KBM-7 (cell line): ENCODE results near the gene PDPR.
"Not testable (repeated sequence)": the region's sequence is repeated elsewhere in the genome, so short reads cannot be mapped to it uniquely, and the experiment has no call there.

Source experiments
- DNase-seq: peaks from one replicate; pipeline ENCODE4 v3.0.0-alpha.2; 2015
- in situ Hi-C: fragments of 300-500 bp; cut with MboI; formaldehyde crosslinking; loops from 2 replicates; pipeline ENCODE4 v1.14.3; 2020; ENCODE audit warnings: low sequenced_read_pairs, low pct_unique_long_range_greater_than_20kb, mixed read lengths

PDPR gene

DNA sequence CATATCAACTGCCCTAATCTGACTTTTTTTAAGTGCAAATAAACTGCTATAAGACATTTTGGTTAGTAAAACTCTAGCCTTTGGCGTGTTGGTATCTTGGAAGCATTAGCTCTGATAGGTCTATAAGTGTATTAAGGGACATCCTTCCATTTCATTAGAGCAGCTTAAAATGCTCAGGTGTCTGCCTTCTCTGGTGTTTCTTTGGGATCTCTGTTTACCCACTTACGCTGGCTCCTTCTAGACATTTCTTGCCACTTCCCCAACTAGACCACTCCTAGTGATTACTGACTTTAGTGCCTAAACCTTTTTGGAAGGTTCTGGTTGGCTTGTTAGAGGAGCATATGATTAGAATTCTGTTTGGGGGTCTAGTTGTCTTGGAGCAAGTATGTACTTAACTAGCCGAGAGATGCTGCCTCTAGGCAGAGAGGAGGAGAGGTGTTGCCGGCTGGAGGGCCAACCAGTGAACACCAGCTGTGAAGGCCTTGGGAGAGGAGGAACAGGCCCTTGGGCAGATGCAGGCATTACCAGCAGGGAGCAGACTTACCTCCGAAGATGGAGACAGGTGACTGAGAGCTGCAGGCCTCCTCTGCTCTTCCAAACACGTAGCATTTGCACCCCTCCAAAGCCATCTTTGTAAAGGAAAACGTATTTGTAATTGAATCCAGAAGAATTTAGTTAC is 44.3 kb downstream of the PDPR start:
- no peak for DNase-seq
- in situ Hi-C loops = no loop called here

DNA sequence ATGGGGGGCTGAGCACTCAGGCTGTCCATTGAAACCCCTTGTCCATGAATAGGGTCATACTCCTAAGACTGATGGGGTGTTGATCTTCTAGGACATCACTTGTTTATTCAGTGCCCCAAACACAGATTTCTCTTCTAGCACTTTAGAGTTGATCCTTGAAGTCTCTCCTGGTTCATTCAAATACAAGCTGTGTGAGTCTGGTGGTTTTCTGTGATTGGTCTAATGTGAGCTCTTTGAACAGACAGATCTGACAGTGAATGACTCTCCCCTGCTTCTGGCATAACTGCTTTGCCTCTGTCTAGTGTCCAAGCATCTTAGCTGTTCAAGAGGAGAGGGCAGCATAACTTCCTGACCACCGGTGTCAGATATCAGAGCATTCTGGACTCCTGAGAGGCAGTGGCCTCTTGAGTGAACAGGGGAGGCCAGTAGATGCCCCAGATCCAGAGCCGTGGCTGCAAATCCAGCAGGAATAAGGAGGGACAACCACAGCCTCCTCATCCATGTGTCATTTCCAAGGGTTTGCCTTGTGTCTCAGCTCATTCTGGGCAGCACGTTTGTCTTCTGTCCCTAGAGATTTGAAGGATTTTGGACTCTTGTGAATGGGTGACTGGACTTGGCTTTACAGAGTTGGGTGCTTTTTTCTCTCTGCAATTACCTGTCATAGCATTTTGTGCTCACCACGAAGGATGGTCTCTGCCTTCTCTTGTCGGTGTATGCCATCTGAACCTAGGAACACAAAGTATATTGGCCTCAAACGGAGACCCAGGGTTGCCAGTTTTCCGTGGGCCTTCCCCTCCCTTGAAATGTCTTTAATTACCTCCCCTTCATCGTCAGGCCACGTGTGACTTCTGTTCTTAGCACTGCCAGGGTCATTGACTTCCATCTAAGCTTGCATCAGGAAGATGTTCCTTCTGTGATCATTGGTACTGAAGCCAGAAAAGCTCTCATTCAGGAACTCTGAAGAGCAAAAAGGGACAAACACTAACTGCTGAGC is 45.5 kb downstream of the PDPR start:
- no peak for DNase-seq
- in situ Hi-C loops = no loop called here

DNA sequence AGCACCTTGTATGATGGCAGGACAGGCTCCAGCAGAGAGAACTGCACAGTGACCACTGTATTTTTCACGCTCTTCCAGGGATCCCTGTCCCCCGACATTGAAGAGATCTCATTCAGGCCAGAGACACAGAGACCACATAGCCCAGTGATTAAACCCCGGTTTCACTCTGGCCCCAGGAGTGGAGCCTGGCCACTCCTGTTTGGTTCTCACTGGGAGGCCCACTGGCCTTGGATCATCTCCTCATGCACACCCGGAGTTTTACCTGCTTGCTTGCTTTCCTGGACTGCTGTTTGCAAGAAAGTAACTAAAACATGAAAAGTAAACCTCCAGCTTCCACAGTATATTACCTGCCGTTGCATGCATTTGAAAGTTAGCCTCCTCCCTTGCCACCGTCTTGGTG is 46.3 kb downstream of the PDPR start:
- DNase-seq = no peak
- in situ Hi-C loops = no loop called here

DNA sequence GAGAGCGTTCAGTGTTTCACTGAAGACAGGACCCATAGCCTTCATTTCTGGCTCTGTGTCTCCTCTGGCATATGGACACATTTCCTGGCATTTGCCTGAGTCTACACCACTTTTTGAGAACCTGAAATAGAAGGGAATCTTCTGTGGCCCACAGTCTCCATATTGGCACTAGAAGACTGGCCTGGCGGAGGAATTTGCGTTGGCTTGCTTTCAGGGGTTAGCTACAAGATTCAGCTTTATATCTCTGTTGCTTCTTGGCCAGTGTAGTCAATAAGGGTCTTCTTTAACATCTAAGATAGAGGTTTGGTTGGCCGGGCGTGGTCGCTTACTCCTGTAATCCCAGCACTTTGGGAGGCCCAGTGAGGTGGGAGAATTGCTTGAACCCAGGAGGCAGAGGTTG is 46.7 kb downstream of the PDPR start:
- no peak for DNase-seq
- in situ Hi-C loops = no loop called here

DNA sequence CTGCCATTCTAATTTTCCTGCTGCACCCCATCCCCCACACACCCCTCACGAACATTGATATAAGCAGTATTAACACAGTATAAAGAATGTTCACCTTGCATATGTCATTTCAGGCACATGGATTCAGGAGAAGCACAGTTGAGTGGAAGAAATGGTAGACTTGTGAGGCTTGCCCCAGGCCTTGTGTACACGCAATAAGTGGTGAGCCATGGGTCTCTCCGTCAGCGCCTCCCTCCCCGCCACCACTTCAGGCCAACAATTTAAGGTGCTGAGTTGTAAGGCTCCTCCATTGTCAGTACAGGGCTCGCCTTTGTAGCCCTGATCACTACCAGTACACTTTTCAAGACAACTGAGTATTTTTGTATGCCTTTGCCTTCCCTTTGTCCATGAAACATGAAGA is 47.2 kb downstream of the PDPR start:
- no peak for DNase-seq
- in situ Hi-C loops = no loop called here

DNA sequence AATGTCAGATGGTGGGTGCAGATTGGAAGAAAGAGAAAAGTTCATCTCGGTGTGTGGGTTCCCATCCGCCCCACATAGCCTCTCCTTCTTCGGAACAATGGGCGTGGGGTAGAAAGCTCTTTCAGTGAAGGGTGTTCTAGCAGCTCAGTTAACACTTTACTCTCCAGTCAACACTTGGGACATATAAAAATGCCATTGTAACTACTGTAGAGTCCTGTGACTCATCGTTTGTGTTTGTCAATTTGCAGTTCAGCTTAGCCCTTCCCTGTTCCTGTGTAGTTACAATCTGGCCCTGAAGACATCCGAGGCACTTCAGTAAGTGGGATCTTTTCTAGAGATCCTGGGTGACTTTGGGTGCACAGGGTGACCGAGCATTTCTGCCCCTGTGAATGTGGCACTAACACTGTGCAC is 47.9 kb downstream of the PDPR start:
- no peak for DNase-seq
- in situ Hi-C loops = no loop called here

DNA sequence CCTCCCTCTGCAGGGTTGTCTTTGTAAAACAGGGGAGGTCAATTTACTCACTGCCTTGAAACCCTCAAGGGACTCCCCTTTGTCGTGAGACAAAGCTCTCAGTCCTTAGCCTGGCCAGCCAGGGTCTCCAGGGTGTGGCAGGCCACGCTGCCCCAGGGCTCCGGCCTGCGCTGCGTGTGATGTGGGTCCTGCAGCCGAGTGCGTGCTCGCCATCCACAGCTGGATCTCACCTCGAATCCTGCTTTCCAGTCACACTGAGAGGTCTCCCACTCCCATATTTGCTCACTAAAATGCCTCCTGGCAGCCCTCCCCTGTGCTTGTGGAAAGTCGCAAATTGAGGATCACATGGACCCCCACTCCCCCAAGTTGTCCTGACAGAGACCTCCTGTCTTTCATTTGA is 49.5 kb downstream of the PDPR start:
- in situ Hi-C loops = no loop called here
- DNase-seq = no peak

DNA sequence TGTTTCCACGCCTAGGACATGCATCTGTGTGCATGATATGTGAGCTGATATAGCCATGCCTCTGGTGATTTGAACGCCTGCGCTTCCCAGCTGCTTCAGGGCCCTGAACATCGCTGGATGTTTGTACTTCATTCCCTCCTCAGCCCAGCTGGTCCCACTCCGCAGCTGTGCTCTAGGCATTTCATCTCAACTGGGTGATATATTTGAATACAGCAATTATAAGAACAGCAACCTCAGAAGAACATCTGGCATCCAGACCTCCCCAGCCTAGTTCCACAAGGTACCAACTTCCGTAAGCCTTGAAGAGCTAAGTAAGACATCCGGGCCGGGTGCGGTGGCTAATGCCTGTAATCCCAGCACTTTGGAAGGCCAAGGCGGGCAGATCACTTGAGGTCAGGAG is 52.6 kb downstream of the PDPR start:
- in situ Hi-C loops, DNase-seq: not testable (repeated sequence)

DNA sequence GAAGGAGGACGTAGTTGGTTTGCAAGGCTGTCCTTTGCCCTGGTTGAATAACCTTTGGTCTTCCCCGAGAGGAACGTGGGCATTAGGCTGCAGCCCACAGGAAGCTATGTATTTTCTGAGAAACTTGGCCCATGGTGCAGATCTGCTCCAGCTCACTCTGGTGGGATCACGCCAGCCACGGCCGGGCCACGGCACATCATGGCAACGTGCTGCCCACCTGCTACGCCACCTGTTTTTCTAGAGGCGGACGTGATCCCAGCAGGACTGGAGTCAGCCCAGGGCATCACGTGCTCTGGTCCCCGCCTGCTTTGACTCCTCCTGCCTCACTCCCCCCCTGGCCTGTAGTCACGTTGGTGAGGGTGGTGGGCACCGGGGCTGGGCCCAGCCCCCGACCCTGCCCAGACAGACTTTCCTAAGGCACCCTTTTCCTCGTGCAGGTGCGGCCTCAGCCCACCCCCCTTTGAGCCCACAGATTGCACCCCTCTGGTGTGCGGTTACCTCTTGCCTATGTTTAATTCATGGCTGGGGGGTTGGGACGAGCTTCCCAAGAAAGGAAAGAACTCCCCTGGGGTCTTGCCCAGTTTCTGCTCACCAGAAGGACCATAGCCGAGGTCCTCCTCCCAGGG is 59.2 kb downstream of the PDPR start, which contains the start of gene CLEC18C:
TSS of gene CLEC18C (plus strand) at position 576 of the 626 bp plus-strand sequence. CDS start 492 bp downstream, outside the sequence.
- in situ Hi-C loops, DNase-seq: not testable (repeated sequence)

DNA sequence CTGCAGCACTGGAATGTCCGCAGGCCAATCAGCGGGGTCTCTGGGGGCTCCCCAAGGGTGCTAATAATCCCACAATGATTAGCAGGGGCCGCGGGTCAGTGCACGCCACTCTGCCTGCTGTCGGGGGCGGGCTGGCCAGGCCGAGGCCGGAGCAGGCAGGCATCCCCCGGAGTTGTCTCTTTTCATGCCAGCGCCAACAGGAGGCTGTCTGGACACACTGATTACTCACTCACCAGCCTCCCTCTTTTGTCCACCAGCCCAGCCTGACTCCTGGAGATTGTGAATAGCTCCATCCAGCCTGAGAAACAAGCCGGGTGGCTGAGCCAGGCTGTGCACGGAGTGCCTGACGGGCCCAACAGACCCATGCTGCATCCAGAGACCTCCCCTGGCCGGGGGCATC is 59.8 kb downstream of the PDPR start:
- DNase-seq, in situ Hi-C loops: not testable (repeated sequence)

DNA sequence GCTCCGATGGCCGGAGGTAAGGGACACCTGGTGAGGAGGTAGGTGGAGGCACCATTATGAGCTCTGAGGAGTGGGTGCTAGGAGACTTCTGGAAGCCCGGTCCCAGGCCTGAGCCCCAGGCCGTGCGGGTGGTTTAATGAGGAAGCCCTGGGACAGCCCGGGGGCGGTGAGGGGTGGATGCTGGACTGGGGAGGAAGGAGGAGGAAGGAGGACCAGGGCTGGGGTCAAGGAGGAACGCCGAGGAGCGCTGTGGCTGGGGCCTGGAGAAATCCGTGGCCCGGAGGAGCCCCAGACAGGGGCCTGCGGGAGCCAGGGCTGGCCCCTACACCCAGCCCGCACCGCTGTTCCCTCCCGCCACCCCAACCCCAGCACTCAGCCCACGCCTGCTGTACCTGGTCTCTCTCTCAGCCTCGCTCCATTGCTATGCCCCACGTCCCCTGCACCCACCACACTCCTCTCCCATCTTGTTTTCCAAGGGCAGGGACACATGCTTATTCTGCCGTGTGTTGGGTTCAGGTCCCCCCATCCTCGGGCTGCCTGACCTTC is 60.3 kb downstream of the PDPR start:
- in situ Hi-C loops, DNase-seq: not testable (repeated sequence)

DNA sequence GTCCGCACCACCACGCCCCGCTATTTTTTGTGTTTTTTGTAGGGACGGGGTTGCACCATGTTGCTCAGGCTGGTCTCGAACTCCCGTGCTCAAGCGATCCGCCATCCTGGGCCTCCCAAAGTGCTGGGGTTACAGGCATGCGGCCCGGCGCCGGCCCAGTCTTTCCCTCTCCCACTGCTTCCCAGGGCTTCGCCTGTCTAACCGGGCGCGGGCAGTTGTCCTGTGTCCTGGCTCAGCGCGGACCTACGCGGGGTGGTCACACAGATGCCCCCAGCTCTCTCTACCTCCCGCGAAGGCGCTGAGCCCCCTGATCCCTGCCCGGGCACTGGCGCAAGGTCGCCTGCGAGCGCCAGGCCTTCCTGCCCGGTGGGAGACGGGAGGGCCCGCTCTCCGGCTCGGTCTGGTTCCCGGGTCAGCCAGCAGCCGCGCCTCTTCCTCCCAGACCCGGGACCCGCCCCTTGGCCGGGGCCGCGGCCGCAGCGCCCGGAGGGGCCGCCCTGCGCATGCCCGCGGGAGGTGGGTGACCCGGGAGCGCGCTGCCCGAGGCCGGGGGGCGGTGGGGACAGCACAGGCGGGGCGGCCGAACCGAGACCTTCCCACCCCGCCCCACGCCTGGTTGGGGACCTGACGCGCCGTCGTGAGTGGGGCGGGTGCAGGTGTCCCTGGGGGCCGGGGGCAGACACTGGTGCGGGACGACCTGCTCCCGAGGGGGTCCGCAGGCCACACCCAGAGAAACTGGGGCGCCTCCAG is 73.9 kb downstream of the PDPR start:
- DNase-seq, in situ Hi-C loops: not testable (repeated sequence)

DNA sequence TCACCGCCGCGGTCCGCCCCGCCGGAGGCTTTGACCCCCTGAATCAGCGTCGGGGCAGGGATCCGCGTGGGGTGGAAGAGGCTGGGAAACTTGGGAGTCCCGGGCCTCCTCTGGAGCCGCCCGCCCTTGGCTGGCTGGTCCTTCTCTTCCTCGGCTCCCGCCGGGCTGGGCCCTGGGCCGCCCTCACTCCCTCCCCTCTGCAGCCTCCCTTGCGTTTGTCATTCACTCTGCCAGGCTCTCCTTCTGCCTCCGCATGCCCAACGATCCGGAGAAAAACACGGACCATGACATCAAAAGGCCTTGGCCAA is 74.4 kb downstream of the PDPR start:
- DNase-seq, in situ Hi-C loops: not testable (repeated sequence)

DNA sequence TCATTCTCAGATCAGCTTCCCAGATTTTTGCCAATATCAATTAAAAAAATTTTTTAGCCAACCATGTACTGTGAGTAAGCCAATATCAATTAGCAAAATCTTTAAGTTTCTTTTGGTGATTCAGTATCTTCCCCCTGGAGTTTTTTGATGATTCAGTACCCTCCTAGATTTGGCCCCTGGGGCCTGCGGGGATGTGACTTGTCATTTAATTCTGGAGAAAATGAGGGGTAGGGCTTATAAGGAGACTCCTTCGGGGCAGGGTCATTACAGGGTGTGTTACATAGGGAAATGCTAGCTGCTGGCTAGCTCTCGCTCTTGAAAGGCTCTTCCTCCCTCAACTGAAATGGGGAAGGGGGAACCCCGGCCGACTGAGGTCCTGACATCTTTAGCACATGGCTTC is 76.4 kb downstream of the PDPR start:
- in situ Hi-C loops, DNase-seq: not testable (repeated sequence)

DNA sequence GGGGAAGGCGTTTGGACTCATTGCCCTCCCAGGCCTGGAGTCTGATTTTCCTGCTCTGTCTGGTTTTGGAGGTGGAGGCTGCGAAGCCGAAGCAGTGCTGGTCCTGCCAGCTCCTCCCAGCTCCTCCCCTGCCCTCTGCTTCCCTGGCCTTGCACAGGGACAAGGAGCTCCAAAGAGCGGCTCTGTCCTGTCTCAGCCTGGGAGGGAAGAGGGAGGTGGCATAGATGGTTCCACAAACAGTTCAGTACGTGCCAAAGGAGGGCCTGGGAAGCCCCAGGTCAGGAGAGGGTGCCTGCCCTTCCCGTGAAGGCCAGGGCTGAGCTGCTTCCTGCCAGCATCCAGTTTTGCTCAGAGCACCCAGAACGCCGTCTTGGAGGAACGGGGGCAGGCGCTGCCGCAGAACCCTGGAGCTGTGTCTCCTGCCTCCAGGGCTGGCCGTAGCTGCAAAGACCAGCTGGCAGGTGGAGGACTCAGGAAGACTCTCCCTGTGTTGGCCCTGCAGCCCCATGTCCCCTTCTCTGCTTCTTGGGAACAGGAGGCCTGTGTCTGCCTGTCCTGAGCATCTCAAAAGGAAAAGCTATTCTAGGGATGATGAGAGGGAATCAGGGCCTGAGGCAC is 82.7 kb downstream of the PDPR start:
- in situ Hi-C loops, DNase-seq: not testable (repeated sequence)

DNA sequence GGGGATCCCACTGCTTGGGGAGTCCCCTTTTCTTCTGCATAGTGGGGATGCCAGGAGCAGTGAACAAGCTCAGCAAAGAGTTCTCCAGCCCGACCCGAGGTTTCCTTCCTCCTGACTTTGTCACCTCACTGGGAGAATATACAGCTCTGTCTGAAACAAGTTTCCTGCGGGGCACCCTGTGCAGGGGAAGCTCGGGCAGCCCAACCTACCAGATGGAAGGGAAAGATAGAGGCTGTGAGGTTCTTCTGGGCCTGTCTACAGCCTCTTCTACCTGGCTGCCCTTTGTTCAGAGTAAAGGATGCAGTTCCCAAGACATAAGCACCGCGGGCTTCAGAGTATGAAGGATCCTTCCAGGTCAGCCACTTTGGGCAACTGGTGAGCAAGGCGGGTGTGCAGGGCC is 83.5 kb downstream of the PDPR start:
- in situ Hi-C loops, DNase-seq: not testable (repeated sequence)

DNA sequence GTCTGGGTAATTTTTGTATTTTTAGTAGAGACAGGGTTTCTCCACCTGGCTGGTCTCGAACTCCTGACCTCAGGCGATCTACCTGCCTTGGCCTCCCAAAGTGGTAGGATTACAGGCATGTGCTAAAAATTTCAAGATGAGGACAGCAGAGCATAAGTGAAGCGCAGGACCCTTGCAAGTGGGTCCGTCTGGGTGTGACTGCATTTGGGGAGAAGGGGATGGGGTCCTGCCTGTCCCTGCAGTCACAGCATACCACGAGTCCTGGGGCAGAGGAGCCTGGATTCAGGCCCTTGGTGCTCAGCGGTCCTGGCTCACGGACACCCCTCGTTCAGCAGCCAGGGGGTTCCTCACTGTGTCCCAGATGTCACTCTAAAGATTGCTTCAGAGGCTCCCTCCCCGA is 84.1 kb downstream of the PDPR start:
- in situ Hi-C loops, DNase-seq: not testable (repeated sequence)

DNA sequence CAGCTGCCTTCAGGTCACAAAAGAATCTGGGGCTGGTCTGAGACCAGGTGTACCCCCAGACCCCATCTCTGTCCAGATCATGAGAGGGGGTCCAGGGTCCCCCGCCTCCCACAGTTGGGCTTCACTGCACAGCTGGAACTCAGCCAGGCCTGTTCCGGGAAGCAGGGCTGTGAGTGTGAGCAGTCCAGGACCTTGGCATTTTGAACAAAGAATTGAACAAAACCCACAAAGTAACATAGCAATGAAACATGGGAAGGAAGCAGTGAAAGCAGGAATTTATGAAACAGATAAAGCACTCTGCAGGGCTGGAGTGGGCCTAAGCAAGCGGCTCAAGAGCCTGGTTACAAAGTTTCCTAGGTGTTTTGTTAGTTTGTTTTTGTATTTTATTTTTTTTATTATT is 84.5 kb downstream of the PDPR start:
- DNase-seq, in situ Hi-C loops: not testable (repeated sequence)
